HG03558 (cell line): ENCODE data around the gene ELF3.
"Not testable (repeated sequence)": the region's sequence is repeated elsewhere in the genome, so short reads cannot be mapped to it uniquely, and the experiment has no call there.

ENCODE experiments used
- ATAC-seq: cut with Tn5 transposase; IDR thresholded peaks from one replicate; pipeline ENCODE4 v1.9.1; 2021; ENCODE audit warnings: moderate number of reproducible peaks; ENCODE audit not compliant: unreplicated experiment; ENCODE audit errors: extremely low read depth

ELF3 gene

DNA sequence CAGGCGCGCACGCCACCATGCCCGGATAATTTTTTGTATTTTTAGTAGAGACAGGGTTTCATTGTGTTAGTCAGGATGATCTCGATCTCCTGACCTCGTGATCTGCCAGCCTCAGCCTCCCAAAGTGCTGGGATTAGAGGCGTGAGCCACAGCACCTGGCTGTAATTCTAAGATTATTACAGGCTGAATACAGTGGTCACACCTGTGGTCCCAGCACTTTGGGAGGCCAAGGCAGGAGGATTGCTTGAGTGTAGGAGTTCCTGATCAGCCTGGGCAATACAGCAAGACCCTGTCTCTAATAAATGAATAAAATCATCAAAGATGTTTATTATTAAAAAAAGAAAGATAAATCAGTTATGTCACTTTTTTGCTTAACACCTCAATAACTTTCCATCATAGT lies 52.2 kb downstream of the ELF3 start:
- ATAC-seq: not testable (repeated sequence)

DNA sequence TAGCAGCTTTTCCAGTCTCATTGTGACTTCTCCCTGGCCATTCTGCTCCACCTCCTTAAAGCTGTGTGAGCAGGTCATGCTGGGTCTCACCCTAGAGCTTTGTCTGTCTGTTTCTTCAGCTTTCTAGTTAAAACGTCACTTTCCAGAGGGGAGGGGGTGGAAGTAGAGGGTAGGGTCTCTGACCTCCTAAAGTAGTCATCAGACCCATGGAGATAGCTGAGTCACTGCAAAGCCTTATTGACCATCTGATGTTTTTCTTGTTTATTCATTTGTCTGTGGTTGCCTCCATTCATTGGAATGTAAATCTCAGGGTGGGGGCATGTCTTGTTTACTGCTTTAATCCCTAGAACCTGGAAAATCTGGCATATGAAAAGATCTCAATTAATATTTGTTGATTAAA lies 52.7 kb downstream of the ELF3 start:
- no peak for ATAC-seq

DNA sequence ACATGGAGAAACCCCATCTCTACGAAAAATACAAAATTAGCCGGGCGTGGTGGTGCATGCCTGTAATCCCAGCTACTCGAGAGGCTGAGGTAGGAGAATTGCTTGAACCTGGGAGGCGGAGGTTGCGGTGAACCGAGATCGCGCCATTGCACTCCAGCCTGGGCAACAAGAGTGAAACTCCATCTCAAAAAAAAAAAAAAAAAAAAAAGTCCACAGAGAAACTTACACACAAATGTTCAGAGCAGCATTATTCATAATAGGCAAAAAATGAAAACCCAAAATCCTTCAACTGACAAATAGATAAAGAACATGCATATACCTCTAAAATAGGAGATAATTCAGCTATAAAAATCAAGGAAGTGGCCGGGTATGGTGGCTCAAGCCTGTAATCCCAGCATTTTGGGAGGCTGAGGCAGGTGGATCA lies 54.5 kb downstream of the ELF3 start:
- not testable (repeated sequence) for ATAC-seq
